MM.1S (cell line): ENCODE measurements around the gene NRXN3.

Experiments
- CTCF ChIP-seq: fragments of 300-600 bp; sonication (generic); IDR thresholded peaks from 2 replicates; pipeline ENCODE4 v1.5.1; 2016; ENCODE audit warnings: antibody characterized with exemption, low read length, mixed read lengths
- EZH2 ChIP-seq: fragments of 300-600 bp; sonication (generic); optimal IDR thresholded peaks from 2 replicates; pipeline ENCODE3; 2017; ENCODE audit warnings: low read depth, mild to moderate bottlenecking, antibody characterized with exemption, low read length, mixed read lengths
- EZH2phosphoT487 ChIP-seq: fragments of 300-600 bp; sonication (generic); IDR thresholded peaks from 2 replicates; pipeline ENCODE4 v1.6.1; 2018; ENCODE audit warnings: antibody characterized with exemption, low read length

GRCh38 chr14:79502751-79503148 is 1332.6 kb downstream of the NRXN3 start:
- TF ChIP-seq CTCF (no peak), EZH2 (no peak), EZH2phosphoT487 (no peak)
